Subcutaneous abdominal adipose tissue (tissue), 5 donors: ENCODE data around the gene OLFML1.

Experiments
- H3K27ac ChIP-seq: one replicate; pipeline ENCODE4 v1.7.0; 2013; ENCODE audit warnings: low read depth, mild to moderate bottlenecking, inconsistent platforms, low read length, moderate library complexity
- H3K27me3 ChIP-seq, 5 donors: one replicate each; pipeline ENCODE4 v1.7.0; 2013; ENCODE audit warnings: low read length in 5 of 5, inconsistent platforms in 1 of 5; ENCODE audit not compliant: control insufficient read depth in 5 of 5, insufficient read depth in 4 of 5
- H3K36me3 ChIP-seq, 5 donors: one replicate each; pipeline ENCODE4 v1.7.0; 2013; ENCODE audit warnings: low read length in 5 of 5; ENCODE audit not compliant: control insufficient read depth in 5 of 5, insufficient read depth in 5 of 5
- H3K4me1 ChIP-seq, 5 donors: one replicate each; pipeline ENCODE4 v1.7.0; 2013; ENCODE audit warnings: low read length in 5 of 5, mild to moderate bottlenecking in 3 of 5, moderate library complexity in 1 of 5; ENCODE audit not compliant: control insufficient read depth in 5 of 5, insufficient read depth in 5 of 5
- H3K4me3 ChIP-seq, 5 donors: one replicate each; pipeline ENCODE4 v1.7.0; 2013; ENCODE audit warnings: low read length in 5 of 5, low read depth in 1 of 5
- H3K9ac ChIP-seq, 5 donors: one replicate each; pipeline ENCODE4 v1.7.0; 2013; ENCODE audit warnings: low read length in 5 of 5, mild to moderate bottlenecking in 4 of 5, moderate library complexity in 3 of 5
- H3K9me3 ChIP-seq, 5 donors: one replicate each; pipeline ENCODE4 v1.7.0; 2013; ENCODE audit warnings: low read length in 5 of 5; ENCODE audit not compliant: control insufficient read depth in 5 of 5
- donor health status: healthy.
- donor health status: healthy.
- donor health status: healthy.
- donor health status: healthy.
- donor health status: healthy.

The OLFML1 gene

GRCh38 chr11:7471071-7471470, 14.2 kb upstream of the OLFML1 start:
- H3K9ac ChIP-seq: no peak overlapping the region
- H3K9me3 ChIP-seq: no peaks in the 10 kb centered on the region
- H3K4me1 ChIP-seq: peaks cover 0 to 8% (median 3%) of the 10 kb centered on the region in 5 donors
- no peak overlapping the region for H3K4me3 ChIP-seq
- H3K36me3 ChIP-seq: no peaks in the 10 kb centered on the region
- H3K27ac ChIP-seq: no peak overlapping the region
- H3K27me3 ChIP-seq: no peaks in the 10 kb centered on the region

GRCh38 chr11:7473717-7474116, 11.6 kb upstream of the OLFML1 start:
- H3K36me3 ChIP-seq: no peaks in the 10 kb centered on the region
- no peak overlapping the region for H3K27ac ChIP-seq
- no peak overlapping the region for H3K4me3 ChIP-seq
- H3K9me3 ChIP-seq: no peaks in the 10 kb centered on the region
- peaks cover 0 to 8% (median 3%) of the 10 kb centered on the region in 5 donors for H3K4me1 ChIP-seq
- no peaks in the 10 kb centered on the region for H3K27me3 ChIP-seq
- no peak overlapping the region for H3K9ac ChIP-seq

- Histone ChIP-seq H3K36me3 (no peaks in the 10 kb centered on the region), H3K27ac (no peak overlapping the region), H3K4me3 (no peak overlapping the region), H3K9ac (no peak overlapping the region), H3K9me3 (no peaks in the 10 kb centered on the region), H3K27me3 (no peaks in the 10 kb centered on the region), H3K4me1 (peaks cover 0 to 11% (median 6%) of the 10 kb centered on the region in 5 donors)
These were observed 5.2 kb upstream of the OLFML1 start for GRCh38 chr11:7480113-7480512.

GRCh38 chr11:7484131-7484530, 1.2 kb upstream of the OLFML1 start:
- Histone ChIP-seq H3K4me1 (peaks cover 0 to 15% (median 12%) of the 10 kb centered on the region in 5 donors), H3K4me3 (no peak overlapping the region), H3K9ac (no peak overlapping the region), H3K36me3 (peaks cover 0 to 3% (median 0%) of the 10 kb centered on the region in 5 donors), H3K27me3 (no peaks in the 10 kb centered on the region), H3K27ac (no peak overlapping the region), H3K9me3 (no peaks in the 10 kb centered on the region)

- Histone ChIP-seq H3K9ac (no peak overlapping the region), H3K27me3 (no peaks in the 10 kb centered on the region), H3K36me3 (peaks cover 0 to 3% (median 0%) of the 10 kb centered on the region in 5 donors), H3K27ac (no peak overlapping the region), H3K9me3 (no peaks in the 10 kb centered on the region), H3K4me3 (peak overlapping the region in 3 of 5 donors; percentile 46 to 82 (median 64)), H3K4me1 (peaks cover 0 to 15% (median 9%) of the 10 kb centered on the region in 5 donors)
These were observed 661 bp upstream of the OLFML1 start for GRCh38 chr11:7484645-7485044.

- no peaks in the 10 kb centered on the region for H3K9me3 ChIP-seq
- peak overlapping the region; percentile 54 to 82 (median 66) for H3K4me3 ChIP-seq
- peaks cover 0 to 3% (median 0%) of the 10 kb centered on the region in 5 donors for H3K36me3 ChIP-seq
- peaks cover 0 to 9% (median 3%) of the 10 kb centered on the region in 5 donors for H3K4me1 ChIP-seq
- no peak overlapping the region for H3K27ac ChIP-seq
- H3K27me3 ChIP-seq: no peaks in the 10 kb centered on the region
- peak overlapping the region in 3 of 5 donors; percentile 7 to 57 (median 29) for H3K9ac ChIP-seq
These were observed 933 bp downstream of the OLFML1 start for GRCh38 chr11:7486098-7486780.

- no peak overlapping the region for H3K27ac ChIP-seq
- peaks cover 0 to 3% (median 0%) of the 10 kb centered on the region in 5 donors for H3K36me3 ChIP-seq
- no peaks in the 10 kb centered on the region for H3K27me3 ChIP-seq
- H3K4me1 ChIP-seq: peaks cover 0 to 9% (median 5%) of the 10 kb centered on the region in 5 donors
- H3K9me3 ChIP-seq: no peaks in the 10 kb centered on the region
- H3K9ac ChIP-seq: peak overlapping the region in 2 of 5 donors; percentile 7 to 48
- H3K4me3 ChIP-seq: peak overlapping the region in 4 of 5 donors; percentile 64 to 82 (median 72)
These were observed 1.5 kb downstream of the OLFML1 start for GRCh38 chr11:7486781-7487140.

GRCh38 chr11:7487360-7487759, 2.1 kb downstream of the OLFML1 start:
- Histone ChIP-seq H3K9ac (no peak overlapping the region), H3K4me1 (peaks cover 0 to 13% (median 9%) of the 10 kb centered on the region in 5 donors), H3K27ac (no peak overlapping the region), H3K9me3 (no peaks in the 10 kb centered on the region), H3K36me3 (peaks cover 0 to 3% (median 0%) of the 10 kb centered on the region in 5 donors), H3K4me3 (peak overlapping the region in 3 of 5 donors; percentile 38 to 82 (median 64)), H3K27me3 (no peaks in the 10 kb centered on the region)

GRCh38 chr11:7488681-7489080, 3.4 kb downstream of the OLFML1 start:
- peaks cover 0 to 16% (median 9%) of the 10 kb centered on the region in 5 donors for H3K4me1 ChIP-seq
- H3K36me3 ChIP-seq: peaks cover 0 to 3% (median 0%) of the 10 kb centered on the region in 5 donors
- H3K27me3 ChIP-seq: no peaks in the 10 kb centered on the region
- no peak overlapping the region for H3K9ac ChIP-seq
- H3K27ac ChIP-seq: no peak overlapping the region
- no peak overlapping the region for H3K4me3 ChIP-seq
- H3K9me3 ChIP-seq: no peaks in the 10 kb centered on the region

- H3K27ac ChIP-seq: no peak overlapping the region
These were observed 4.1 kb downstream of the OLFML1 start for GRCh38 chr11:7489376-7489775.

More at GRCh38 chr11:7489376-7489775, 4.1 kb downstream of the OLFML1 start:
- H3K4me3 ChIP-seq: no peak overlapping the region
- no peaks in the 10 kb centered on the region for H3K27me3 ChIP-seq
- peaks cover 0 to 16% (median 9%) of the 10 kb centered on the region in 5 donors for H3K4me1 ChIP-seq
- H3K9me3 ChIP-seq: no peaks in the 10 kb centered on the region
- H3K9ac ChIP-seq: no peak overlapping the region
- peaks cover 0 to 5% (median 0%) of the 10 kb centered on the region in 5 donors for H3K36me3 ChIP-seq
